ENCODE measurements around the gene RNF181.

DNA sequence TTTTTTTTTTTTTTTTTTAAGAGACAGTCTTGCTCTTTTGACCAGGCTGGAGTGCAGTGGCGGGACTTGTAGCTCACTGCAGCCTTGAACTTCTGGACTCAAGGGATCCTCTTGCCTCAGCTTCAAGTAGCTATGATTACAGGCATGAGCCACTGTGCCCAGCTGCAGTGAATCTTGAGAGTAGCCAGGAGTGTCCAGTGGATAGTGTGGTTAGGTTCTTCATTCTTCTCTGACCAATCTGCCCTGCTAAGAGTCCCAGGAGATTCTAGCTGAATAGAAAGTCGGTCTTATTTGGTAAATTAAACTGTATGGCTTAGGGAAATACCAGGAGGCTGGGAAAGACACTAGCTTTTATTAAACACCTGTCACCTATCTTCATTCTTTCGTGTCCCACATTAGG, 35.8 kb downstream of the RNF181 start:
- TF ChIP-seq, protein P1, sequence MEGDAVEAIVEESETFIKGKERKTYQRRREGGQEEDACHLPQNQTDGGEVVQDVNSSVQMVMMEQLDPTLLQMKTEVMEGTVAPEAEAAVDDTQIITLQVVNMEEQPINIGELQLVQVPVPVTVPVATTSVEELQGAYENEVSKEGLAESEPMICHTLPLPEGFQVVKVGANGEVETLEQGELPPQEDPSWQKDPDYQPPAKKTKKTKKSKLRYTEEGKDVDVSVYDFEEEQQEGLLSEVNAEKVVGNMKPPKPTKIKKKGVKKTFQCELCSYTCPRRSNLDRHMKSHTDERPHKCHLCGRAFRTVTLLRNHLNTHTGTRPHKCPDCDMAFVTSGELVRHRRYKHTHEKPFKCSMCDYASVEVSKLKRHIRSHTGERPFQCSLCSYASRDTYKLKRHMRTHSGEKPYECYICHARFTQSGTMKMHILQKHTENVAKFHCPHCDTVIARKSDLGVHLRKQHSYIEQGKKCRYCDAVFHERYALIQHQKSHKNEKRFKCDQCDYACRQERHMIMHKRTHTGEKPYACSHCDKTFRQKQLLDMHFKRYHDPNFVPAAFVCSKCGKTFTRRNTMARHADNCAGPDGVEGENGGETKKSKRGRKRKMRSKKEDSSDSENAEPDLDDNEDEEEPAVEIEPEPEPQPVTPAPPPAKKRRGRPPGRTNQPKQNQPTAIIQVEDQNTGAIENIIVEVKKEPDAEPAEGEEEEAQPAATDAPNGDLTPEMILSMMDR (IDR thresholded peaks at IDR 0.05): no peak
- no peak for TF ChIP-seq POLR2A (IDR thresholded peaks at IDR 0.05)
